Measurements from ENCODE around the gene NSRP1.
"Not testable (repeated sequence)": the region's sequence is repeated elsewhere in the genome, so short reads cannot be mapped to it uniquely, and the experiment has no call there.

NSRP1 gene

GRCh38 chr17:30222721-30223175 lies 106.1 kb downstream of the NSRP1 start:
- no peak for DNase-seq (ENCODE audit: low read depth in 2 of 2)

GRCh38 chr17:30224419-30224960 lies 107.9 kb downstream of the NSRP1 start:
- no peak for DNase-seq (ENCODE audit: low read depth in 2 of 2)

DNA sequence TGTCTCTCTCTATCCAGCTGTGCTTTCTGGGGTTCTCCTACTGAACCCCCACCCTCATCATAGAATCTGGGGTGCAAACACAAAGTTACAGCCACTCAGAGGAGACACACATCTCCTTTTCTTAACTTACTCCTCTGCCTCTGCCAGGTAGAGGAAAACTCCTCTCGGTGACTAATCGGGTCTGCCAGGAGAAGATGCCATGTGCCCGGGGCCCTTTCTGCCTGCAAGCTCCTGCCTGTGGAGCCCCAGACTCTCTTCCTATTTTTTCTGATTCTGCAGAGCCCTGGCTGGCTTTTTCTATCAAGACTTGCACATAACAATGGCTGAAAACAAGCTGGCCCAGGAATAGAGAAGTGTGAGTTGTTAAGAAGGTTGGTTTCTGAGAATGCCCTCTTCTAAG lies 108.5 kb downstream of the NSRP1 start:
- DNase-seq (ENCODE audit: low read depth in 2 of 2), result no peak

GRCh38 chr17:30225919-30226553 lies 109.4 kb downstream of the NSRP1 start:
- DNase-seq (ENCODE audit: low read depth in 2 of 2), result no peak

- DNase-seq (ENCODE audit: low read depth in 2 of 2), result no peak
Observed at GRCh38 chr17:30226878-30227277, 110.3 kb downstream of the NSRP1 start.

DNA sequence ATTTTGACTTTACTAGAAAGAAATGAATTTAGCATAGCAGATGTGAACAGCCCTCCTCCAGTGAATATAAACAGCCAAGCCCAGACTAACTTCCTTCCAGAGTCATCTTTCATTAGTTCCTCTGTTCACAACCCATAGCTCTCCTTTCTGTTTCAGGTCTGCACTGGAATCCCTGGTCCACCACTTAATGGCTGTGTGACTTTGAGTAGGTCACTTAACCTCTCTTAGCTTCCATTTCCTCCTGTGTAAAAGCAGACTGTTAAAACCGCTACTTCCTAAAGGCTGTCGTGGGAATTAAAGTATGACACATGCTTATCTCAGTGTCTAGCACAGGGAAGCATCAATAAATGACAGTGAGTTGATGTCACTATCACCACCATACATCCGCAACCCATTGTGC lies 111.4 kb downstream of the NSRP1 start:
- DNase-seq (ENCODE audit: low read depth in 2 of 2), result no peak

DNA sequence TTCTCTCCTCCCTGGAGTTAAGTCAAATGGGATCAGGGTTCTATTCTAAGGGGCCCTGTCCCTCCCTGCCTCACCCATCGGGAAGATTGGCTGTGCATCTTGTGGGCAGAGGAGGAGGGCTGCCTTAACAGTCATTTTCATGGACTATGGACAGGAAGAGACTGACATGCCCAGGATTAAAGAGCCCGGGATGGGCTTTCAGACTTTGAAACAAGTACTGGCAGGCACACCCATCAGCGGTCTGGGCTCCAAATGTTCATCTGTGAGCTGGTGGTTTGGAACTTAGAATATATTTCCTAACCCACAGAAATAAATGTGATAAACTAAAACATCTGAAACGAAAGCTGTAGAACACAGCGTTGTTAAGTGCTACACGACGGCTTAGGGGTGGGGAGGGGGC lies 112.4 kb downstream of the NSRP1 start:
- DNase-seq (ENCODE audit: low read depth in 2 of 2), result no peak

GRCh38 chr17:30230009-30230408 lies 113.4 kb downstream of the NSRP1 start:
- DNase-seq (ENCODE audit: low read depth in 2 of 2), result not testable (repeated sequence)

GRCh38 chr17:30230596-30231125 lies 114.0 kb downstream of the NSRP1 start:
- DNase-seq (ENCODE audit: low read depth in 2 of 2), result no peak

GRCh38 chr17:30232015-30232823 lies 115.6 kb downstream of the NSRP1 start:
- DNase-seq (ENCODE audit: low read depth in 2 of 2), result no peak

DNA sequence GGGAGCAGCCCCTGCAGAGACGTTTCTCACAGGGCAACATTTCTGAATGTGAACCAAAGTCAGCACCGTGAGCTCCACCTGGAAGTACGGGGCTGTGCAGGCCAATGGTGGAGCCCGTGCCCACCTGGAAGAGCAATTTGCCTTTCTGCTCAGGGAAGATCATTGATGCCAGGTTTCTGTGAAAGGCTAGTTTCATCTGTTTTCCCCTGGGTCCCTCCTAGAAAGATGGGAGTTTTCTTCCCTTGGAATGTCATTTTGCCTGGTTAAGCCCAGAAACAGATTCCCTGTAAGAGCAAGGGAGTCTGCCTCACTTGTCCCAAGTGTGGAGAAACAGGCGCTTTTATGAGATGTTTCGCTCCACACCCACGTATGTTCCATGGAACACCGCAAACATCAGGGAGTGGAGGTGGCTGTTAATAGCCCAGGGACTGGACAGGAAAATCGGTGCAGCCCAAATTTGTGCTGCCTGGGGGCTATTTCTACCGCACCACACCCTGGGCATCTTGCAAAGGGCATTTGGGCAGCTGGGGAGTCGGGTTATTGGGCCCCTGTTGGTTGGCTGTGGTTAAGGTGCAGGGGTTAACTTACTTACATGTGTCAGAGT lies 116.3 kb downstream of the NSRP1 start:
- no peak for DNase-seq (ENCODE audit: low read depth in 2 of 2)

GRCh38 chr17:30234296-30234695 lies 117.7 kb downstream of the NSRP1 start:
- no peak for DNase-seq (ENCODE audit: low read depth in 2 of 2)

GRCh38 chr17:30234964-30235363 lies 118.3 kb downstream of the NSRP1 start:
- no peak for DNase-seq (ENCODE audit: low read depth in 2 of 2)

DNA sequence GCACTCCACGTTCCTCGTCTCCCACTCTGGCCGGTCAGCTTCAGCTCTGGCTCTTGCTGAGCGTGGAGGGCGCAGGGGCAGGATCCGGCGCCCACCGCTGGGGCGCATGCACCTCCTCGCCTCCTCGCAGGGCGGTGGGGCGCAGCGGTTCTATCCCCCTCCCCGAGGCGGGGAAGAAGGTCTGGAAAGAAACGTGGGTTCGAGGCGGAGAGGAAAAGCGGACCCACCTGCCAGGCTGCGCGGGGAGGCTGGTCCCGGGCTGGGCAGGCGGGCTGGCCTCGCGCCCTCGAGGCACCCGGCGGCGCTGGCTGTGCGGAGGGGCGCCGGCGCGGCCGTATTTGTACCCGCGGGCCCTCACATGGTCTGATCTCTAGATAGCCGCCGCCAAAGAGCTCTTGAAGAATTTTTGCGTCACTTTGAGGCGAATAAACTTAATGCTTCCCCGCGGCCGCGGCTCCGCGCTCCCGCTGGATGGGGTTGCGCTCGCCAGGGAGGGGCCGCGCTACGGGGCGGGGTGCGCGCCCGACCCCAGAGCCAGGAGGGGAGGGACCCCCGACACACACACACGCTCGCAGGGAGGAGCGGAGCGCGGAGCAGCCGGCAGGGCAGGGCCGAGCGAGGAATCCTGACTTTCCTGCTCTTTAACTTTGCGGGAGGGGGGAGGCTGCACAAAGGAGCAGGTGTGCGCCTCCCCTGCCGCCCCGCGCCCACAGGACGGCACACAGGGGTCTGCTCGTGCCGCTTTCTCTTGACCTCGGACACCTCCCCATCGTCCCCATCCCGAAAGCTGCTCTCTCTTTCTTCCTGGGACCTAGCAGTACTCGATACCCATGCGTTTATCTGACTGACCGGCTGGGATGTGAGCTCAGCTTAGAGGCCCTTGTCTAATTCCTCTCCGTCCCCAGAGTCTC lies 119.0 kb downstream of the NSRP1 start, which contains the start of gene SLC6A4:
SLC6A4 (minus strand) TSS at position 312 of the 911 bp plus-strand sequence. CDS start 13,739 bp downstream, outside the sequence.
- DNase-seq (ENCODE audit: low read depth in 2 of 2), result no peak

All from stimulated activated CD8-positive, alpha-beta memory T cell treated with anti-CD3 and anti-CD28 coated beads, Interleukin-15, amount 100 ng/mL, for 4 hours (primary cell).